HCT116 (cell line): Measurements from ENCODE around the gene GSTA2.

Source experiments
- EZH2 ChIP-seq: fragments of 200-600 bp; sonication (generic); IDR thresholded peaks from 2 replicates; pipeline ENCODE4 v1.6.1; 2017; ENCODE audit warnings: antibody characterized with exemption, mixed run types
- POLR2AphosphoS5 ChIP-seq: IDR thresholded peaks from 2 replicates; pipeline ENCODE4 v1.6.1; 2011; ENCODE audit warnings: mild to moderate bottlenecking, low read depth, low read length, moderate library complexity
- SRF ChIP-seq: IDR thresholded peaks from 2 replicates; pipeline ENCODE4 v1.6.1; 2012; ENCODE audit warnings: low read depth
- TF ChIP-seq, protein P1 (sequence below), 3 experiments: fragments of 200-600 bp in 1 of 3; sonication (generic) in 1 of 3; IDR thresholded peaks in 2 of 3; conservative IDR thresholded peaks in 1 of 3; 2 replicates each; pipeline ENCODE4 v1.5.1; 2012 to 2017; ENCODE audit warnings: low read depth in 2 of 3, low read length in 2 of 3, antibody characterized with exemption in 1 of 3, borderline replicate concordance in 1 of 3, control low read depth in 1 of 3, mild to moderate bottlenecking in 1 of 3, mixed read lengths in 1 of 3, mixed run types in 1 of 3, moderate library complexity in 1 of 3; ENCODE audit not compliant: insufficient read depth in 1 of 3
- TF ChIP-seq, protein P2 (sequence below): IDR thresholded peaks from 2 replicates; pipeline ENCODE4 v1.6.1; 2012

DNA sequence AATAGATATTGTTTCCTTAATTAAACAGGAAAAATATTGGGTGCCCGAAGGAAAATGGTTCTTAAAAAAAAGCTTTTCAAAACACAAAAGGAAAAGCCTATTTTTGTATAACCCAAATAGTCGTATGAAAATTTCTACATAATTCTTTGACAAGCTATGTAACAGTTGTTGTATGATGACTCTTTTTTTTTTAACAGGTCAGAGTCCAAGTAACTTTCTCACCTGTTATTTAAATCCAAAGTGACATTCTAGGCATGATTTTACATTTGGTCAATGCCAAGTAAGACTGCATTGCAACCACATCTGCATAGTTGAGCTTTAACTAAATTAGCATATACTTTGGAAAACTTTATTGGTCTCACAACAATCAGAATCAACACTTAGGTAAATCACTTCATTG is 24.1 kb downstream of the GSTA2 start:
- TF ChIP-seq, protein P1, sequence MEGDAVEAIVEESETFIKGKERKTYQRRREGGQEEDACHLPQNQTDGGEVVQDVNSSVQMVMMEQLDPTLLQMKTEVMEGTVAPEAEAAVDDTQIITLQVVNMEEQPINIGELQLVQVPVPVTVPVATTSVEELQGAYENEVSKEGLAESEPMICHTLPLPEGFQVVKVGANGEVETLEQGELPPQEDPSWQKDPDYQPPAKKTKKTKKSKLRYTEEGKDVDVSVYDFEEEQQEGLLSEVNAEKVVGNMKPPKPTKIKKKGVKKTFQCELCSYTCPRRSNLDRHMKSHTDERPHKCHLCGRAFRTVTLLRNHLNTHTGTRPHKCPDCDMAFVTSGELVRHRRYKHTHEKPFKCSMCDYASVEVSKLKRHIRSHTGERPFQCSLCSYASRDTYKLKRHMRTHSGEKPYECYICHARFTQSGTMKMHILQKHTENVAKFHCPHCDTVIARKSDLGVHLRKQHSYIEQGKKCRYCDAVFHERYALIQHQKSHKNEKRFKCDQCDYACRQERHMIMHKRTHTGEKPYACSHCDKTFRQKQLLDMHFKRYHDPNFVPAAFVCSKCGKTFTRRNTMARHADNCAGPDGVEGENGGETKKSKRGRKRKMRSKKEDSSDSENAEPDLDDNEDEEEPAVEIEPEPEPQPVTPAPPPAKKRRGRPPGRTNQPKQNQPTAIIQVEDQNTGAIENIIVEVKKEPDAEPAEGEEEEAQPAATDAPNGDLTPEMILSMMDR (IDR thresholded peaks at IDR 0.05 in 2 of 3, conservative IDR thresholded peaks at IDR 0.05 in 1 of 3; ENCODE audit: borderline replicate concordance in 1 of 3, insufficient read depth in 1 of 3, low read depth in 2 of 3, low read length in 2 of 3), result no peak
- TF ChIP-seq EZH2 (no peak), POLR2AphosphoS5 (no peak), SRF (no peak)
- TF ChIP-seq, protein P2, sequence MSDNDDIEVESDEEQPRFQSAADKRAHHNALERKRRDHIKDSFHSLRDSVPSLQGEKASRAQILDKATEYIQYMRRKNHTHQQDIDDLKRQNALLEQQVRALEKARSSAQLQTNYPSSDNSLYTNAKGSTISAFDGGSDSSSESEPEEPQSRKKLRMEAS, result no peak
